ENCODE data around the gene PTPRM.

GRCh38 chr18:8196238-8196637 lies 629.1 kb downstream of the PTPRM start:
- TF ChIP-seq EZH2 (IDR thresholded peaks at IDR 0.05): no peak
- no peak for TF ChIP-seq EZH2phosphoT487 (IDR thresholded peaks at IDR 0.05; ENCODE audit: borderline replicate concordance)
- no peak for TF ChIP-seq CTCF (IDR thresholded peaks at IDR 0.05 in 2 of 3, conservative IDR thresholded peaks at IDR 0.05 in 1 of 3; ENCODE audit: borderline replicate concordance in 1 of 3, insufficient read depth in 1 of 3, low read depth in 2 of 3, low read length in 2 of 3)
- no peak for TF ChIP-seq RAD21 (IDR thresholded peaks at IDR 0.05; ENCODE audit: low read depth)
- no peak for TF ChIP-seq POLR2A (IDR thresholded peaks at IDR 0.05; ENCODE audit: borderline replicate concordance, extremely low read depth, insufficient read depth, insufficient read length)

All from HCT116 (cell line).